DOHH2 (cell line): ENCODE data around the gene SLC1A5.

Experiments used
- EZH2phosphoT487 ChIP-seq: fragments of 200-600 bp; sonication (generic); IDR thresholded peaks from 2 replicates; pipeline ENCODE4 v1.6.1; 2017; ENCODE audit warnings: borderline replicate concordance, mild to moderate bottlenecking, antibody characterized with exemption, low read length, moderate library complexity, mixed read lengths
- TF ChIP-seq, protein P1 (sequence below): fragments of 200-600 bp; sonication (generic); IDR thresholded peaks from one replicate; pipeline ENCODE4 v1.5.1; 2014; ENCODE audit warnings: antibody characterized with exemption, mild to moderate bottlenecking, low read depth, low read length; ENCODE audit not compliant: poor library complexity, severe bottlenecking

DNA sequence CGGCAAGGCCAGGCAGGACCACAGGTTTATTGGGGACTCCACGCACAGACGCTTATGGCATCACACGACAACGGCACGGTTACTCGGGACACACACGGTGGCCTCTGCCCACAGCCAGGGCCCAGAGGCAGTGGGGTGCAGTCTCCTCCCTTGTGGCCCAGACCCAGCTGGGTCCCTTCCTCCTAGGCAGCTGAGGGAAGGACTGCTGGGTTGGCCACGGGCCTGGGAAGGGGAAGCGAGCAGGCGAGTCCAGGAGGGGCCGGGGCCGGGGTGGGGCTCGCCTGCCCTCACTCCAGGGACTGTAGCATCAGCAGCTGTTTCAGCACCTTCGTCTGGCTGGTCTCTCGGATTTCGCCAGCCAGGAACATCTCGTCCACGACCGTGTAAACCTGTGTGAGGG lies 49.8 kb upstream of the SLC1A5 start:
- TF ChIP-seq, protein P1, sequence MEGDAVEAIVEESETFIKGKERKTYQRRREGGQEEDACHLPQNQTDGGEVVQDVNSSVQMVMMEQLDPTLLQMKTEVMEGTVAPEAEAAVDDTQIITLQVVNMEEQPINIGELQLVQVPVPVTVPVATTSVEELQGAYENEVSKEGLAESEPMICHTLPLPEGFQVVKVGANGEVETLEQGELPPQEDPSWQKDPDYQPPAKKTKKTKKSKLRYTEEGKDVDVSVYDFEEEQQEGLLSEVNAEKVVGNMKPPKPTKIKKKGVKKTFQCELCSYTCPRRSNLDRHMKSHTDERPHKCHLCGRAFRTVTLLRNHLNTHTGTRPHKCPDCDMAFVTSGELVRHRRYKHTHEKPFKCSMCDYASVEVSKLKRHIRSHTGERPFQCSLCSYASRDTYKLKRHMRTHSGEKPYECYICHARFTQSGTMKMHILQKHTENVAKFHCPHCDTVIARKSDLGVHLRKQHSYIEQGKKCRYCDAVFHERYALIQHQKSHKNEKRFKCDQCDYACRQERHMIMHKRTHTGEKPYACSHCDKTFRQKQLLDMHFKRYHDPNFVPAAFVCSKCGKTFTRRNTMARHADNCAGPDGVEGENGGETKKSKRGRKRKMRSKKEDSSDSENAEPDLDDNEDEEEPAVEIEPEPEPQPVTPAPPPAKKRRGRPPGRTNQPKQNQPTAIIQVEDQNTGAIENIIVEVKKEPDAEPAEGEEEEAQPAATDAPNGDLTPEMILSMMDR = no peak
- TF ChIP-seq EZH2phosphoT487 = no peak
